HT1080 (cell line): ENCODE results near the gene CDC42BPB. TPM values are rescaled to one million over a fixed set of nuclear protein-coding genes. Genes with fewer than 3 reads are reported as not detected.

Experiments
- DNase-seq: peaks from one replicate; pipeline ENCODE4 v3.0.0-alpha.2; 2015; ENCODE audit warnings: low read depth
- polyA plus RNA-seq, 2 experiments: library from polyadenylated mRNA; depleted of rRNA; stranded (reverse); fragments of >200 nt; gene quantifications; 2 replicates each; pipeline ENCODE4 v1.2.3, GENCODE V29; 2015
- total RNA-seq: library from RNA; depleted of rRNA; stranded (reverse); fragments of >200 nt; shearing (Covaris generic); gene quantifications from 2 replicates; pipeline ENCODE4 v1.2.3, GENCODE V29; 2014; rRNA removed

The CDC42BPB gene
- 42.1 and 54.3 TPM in 2 replicates for total RNA-seq
- 53.6 and 62.3 TPM in 2 replicates for polyA plus RNA-seq (2015; cell fraction: cytosol; rRNA removed)
- 121 and 123 TPM in 2 replicates for polyA plus RNA-seq (2015; cell fraction: nucleus; rRNA removed)

DNA sequence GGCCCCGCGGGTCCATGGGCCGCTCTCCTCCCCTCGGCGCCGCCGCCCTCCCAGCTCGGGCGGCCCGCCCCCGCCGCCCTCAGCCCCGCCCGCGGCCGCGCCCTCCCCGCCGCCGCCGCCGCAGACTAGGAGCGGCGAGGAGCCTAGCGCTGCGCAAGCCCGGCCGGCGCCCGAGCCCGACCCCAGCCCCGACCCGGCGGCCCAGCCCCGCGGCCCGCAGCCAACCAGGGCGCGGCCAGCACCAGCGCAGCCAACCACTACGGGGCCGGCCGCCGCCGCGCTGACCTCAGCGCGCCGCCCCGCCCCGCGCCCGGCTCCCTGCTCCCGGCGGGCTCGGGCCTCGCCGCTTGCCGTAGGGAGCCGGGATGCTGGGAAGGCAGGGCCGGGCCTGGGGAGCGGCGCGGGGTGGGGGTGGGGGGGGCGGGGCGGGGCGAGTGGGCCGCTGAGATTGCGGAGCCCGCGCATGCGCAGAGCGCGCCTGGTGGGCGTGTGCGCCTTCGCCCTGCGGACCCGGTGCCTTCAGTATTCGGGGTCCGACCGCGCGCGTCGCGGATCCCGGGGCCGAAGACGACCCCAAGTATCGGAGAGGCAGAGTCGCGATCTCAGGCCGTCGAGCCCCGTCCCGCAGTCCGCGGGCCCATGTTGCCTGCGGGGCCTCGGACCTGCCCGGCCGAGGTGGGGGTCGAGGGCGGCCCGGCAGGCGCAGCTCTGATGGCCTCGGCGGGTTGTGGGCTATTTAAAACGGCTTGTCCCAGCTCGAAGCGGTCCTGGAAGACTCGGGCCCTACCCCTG lies at the start of gene CDC42BPB:
Gene CDC42BPB (minus strand): TSS at position 178 of the 792 bp plus-strand sequence. CDS start 376 bp downstream, outside the sequence.
- peak; percentile 71 for DNase-seq

DNA sequence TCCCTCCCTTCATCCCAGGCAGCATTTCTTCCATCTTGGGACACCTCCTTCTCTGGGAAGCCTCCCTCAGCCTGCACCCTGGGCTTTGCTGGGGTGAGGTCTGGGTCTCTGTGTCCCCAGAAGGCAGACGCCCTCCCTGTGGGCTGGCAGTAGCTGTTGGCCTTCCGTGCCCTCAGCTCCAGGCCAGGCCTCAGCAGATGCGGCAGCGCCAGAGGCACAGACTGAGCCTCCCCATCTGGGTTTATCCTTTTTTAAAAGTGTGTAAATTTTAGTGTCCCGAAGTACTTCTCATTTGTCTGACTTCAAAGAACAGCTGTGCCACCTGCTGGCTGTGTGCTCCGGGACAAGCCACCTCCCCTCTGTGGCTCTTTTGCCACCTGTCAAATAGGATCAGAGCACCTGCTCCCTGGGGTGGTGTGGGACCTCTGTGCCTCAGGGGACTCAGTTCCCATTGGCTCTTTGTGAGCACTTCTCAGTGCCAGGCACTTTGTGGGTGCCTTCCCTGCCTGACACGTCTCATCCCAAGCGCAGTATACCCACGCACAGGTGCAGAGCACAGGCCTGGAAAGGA lies 48.3 kb upstream of the CDC42BPB start:
- DNase-seq, result no peak

GRCh38 chr14:103104654-103105452 lies 47.5 kb upstream of the CDC42BPB start:
- DNase-seq, result peak; percentile 31

- no peak for DNase-seq
These were observed 47.0 kb upstream of the CDC42BPB start for GRCh38 chr14:103104389-103104653.

DNA sequence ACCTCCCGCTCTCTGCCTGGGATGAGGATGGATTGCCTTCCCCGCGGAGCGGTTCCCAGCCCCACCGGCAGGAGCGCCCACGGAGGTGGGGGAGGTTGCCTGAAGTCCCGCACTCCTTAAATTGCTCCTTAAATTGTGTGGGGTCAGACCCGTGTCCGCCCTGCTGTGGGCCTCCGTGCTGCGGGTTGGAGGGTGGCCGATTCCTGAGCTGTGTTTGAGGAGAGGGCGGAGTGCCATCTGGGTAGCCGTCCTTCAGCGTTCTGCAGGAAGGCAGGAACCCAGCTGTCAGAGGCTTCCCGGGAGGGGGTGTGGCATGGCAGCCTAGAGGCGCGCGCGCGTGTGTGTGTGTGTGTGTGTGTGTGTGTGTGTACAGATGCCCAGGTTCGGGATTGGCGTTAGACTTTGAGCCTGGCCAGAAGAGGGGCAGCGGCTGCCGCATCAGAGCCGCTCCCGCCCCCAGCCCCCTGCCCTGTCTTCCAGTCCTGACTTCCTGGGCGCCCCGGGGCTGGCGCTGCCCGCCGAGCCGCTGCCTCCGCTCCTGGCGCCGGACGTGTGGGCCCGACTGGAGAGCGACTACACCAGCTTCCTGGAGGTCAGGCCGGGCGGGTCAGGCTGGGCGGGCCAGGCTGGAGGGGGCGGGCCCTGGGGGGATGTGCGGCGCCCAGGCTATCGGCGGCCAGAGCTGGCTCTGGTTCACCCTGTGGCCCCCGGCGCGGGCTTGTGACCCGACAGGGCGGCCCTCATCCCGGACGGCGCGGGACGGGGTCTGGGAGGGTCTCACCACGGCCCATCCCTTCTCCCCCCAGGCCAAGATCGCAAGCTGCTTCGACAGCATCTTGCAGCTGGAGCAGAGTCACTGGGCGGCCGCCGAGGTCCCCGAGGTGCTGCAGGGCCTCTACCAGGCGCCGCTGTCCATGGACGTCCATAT lies 46.4 kb upstream of the CDC42BPB start:
- DNase-seq, result peak; percentile 68

DNA sequence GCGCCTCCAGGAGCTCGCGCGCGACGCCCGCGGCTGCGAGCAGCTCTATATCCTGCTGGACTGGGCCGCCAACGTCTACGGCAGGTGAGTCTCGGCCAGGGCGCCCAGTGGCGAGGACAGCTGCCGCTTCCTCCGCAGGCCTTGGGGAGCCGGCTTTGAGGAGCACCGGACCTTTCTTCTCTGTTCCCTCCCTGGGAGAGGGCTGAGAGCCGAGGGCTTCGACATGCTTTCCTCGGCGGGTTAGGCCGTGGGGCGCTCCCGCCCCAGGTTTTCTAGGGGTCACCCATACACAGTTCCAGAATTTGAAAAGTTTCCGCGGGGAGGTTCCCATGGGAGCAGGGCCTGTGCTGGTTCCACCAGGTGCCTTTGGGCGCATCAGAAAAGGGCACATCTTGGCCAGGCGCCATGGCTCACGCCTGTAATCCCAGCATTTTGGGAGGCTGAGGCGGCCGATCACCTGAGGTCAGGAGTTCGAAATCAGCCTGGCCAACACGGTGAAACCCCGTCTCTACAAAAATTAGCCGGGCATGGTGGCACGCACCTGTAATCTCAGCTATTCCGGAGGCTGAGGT lies 45.4 kb upstream of the CDC42BPB start:
- no peak for DNase-seq

GRCh38 chr14:103101963-103102688 lies 44.8 kb upstream of the CDC42BPB start:
- no peak for DNase-seq

- DNase-seq, result no peak
These were observed 44.1 kb upstream of the CDC42BPB start for GRCh38 chr14:103101257-103101962.

DNA sequence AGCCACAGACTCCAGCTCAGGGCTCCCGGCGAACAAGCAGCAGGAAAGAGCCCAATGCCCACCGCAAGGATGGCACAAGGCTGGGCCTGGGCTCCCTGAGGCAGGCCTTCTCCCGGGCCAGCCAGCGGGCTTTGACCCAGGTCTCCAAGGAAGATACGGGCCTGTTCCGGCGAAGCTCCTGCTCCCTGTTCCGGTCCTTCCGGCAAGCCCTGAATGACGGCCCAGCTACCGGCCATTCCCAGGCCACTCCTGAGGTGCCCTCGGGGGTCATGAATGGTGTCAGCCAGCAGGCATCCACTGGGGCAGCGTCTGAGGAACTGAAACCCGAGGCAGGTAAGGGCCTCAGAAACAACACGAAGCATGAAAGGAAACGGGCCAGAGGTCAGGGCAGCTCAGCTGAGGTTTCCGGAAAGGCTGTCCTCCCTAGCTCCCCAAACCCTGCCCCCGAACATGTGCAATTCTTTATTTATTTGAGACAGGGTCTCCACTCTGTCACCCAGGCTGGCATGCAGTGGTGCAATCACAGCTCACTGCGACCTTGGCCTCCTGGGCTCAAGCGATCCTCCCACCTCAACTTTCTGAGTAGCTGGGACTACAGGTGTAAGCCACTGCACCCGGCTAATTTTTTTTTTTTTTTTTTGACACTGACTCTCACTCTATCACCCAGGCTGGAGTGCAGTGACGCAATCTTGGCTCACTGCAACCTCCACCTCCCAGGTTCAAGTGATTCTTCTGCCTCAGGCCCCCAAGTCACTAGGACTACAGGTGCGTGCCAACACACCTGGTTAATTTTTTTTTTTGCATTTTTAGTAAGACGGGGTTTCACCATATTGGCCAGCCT lies 43.2 kb upstream of the CDC42BPB start:
- DNase-seq, result no peak

- DNase-seq, result no peak
These were observed 42.5 kb upstream of the CDC42BPB start for GRCh38 chr14:103099733-103100280.

GRCh38 chr14:103099081-103099732 lies 41.9 kb upstream of the CDC42BPB start:
- no peak for DNase-seq

DNA sequence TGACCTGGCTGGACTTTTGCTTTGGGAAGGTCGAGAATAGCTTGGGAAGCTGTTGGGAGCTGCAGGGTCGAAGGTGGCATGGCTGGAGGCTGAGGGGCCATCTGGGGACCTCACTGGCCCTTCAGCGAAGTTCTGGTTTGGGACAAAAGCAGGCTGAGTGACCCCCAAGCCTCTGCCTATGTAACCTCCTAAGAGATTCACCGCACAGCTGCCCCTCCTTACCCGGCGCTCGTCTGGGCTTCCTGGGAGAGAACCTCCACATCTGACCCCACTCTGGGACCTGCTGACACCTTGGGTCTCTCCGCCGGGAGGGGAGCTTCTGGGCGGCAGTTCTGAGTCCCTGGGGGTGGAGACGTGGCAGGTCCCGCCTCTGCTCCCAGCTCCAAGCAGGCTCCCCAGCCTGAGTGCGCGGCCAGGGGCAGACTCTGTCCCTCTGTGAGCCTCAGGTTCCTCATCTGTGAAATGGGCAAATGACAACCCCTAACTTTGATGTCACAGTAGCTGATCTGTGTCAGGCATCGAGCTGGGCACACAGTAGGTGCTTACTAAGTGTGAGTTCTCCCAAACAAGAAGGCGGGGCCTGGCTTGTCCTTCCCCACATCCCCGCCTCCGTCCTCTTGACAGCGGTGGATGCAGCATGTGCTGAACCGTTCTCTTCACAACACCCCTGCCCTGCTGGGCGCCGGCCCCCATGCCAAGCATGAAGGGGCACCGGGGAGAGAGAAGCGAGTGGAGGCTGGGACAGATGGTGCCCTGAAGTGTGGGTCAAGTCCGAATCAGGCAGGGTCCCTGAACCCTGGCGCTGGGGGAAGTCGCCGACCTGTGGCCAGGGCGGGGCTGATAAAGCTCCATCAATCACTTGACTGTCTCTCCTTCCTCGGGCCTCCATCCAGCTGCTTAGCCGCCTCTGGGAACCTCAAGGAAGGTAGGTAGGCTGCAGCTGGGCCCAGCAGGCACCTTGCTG lies 40.9 kb upstream of the CDC42BPB start:
- DNase-seq, result no peak

DNA sequence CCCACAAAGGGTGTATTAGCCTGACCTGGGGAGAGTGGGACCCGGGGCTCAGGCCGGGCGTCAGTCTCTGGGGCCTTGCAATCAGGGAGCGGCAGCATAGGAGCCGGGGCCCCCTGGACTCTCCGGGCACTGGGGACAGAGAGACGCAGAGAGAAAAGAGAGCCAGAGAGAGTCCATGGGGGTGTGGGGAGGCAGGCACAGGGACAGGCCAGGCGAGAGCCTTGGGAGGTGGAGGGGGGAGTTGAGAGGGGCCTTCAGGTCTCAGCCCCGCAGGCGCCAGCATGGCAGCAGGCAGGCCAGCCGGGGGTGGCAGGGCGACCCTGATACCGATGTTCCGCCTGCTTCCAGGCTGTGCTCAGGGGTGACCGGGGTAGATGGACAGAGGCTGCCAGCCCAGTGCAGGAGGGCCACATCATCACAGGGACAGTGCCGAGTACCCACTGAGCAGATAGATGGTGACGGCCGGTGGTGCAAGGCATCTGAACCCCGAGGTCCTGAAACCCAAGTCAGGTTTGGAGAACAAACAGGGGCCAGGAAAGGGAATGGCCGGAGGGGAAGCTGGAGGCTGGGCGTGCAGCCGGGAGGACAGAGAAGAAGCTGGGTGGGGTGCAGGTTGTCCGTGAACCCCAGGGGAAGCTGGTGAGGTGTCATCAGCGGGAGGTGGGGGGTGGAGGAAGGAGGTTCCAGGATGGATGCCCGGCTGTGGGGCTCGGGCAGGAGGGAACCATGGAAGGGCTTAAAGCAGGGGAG lies 40.1 kb upstream of the CDC42BPB start:
- no peak for DNase-seq

DNA sequence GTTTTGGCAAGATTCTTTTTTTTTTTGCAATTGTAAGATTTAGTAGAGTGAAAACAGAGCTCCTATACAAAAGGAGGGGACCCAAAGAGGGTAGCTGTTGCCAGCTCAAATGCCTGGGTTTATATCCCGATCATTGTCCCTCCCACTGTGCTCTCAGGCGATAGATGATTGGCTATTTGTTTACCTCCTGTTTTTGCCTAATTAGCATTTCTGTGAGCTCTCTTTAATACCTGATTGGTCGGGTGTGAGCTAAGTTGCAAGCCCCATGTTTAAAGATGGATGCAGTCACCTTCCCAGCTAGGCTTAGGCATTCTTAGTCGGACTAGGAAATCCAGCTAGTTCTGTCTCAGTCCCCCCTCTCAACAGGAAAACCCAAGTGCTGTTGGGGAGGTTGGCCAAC lies 39.0 kb upstream of the CDC42BPB start:
- no peak for DNase-seq

- no peak for DNase-seq
These were observed 37.9 kb upstream of the CDC42BPB start for GRCh38 chr14:103095210-103095778.
